ENCODE results near the gene GCN1.

Gene GCN1

GRCh38 chr12:120098756-120099470 is 95.6 kb downstream of the GCN1 start:
- H3K4me3 ChIP-seq (ENCODE audit: low read depth, low read length): no peak overlapping the region
- TF ChIP-seq CTCF (IDR thresholded peaks at IDR 0.05; ENCODE audit: insufficient read depth, low read depth, low read length, missing control alignments): no peak
- DNase-seq (ENCODE audit: low read depth): no peak

- TF ChIP-seq CTCF (IDR thresholded peaks at IDR 0.05; ENCODE audit: insufficient read depth, low read depth, low read length, missing control alignments): no peak
- H3K4me3 ChIP-seq (ENCODE audit: low read depth, low read length): no peak overlapping the region
- DNase-seq (ENCODE audit: low read depth): no peak
These were observed 97.8 kb downstream of the GCN1 start for GRCh38 chr12:120096671-120097202.

- H3K4me3 ChIP-seq (ENCODE audit: low read depth, low read length): no peak overlapping the region
- no peak for TF ChIP-seq CTCF (IDR thresholded peaks at IDR 0.05; ENCODE audit: insufficient read depth, low read depth, low read length, missing control alignments)
These were observed 98.8 kb downstream of the GCN1 start for GRCh38 chr12:120095736-120096135.

GRCh38 chr12:120095331-120095730 is 99.2 kb downstream of the GCN1 start:
- TF ChIP-seq CTCF (IDR thresholded peaks at IDR 0.05; ENCODE audit: insufficient read depth, low read depth, low read length, missing control alignments): no peak
- H3K4me3 ChIP-seq (ENCODE audit: low read depth, low read length): no peak overlapping the region
- DNase-seq (ENCODE audit: low read depth): no peak

More at GRCh38 chr12:120095736-120096135, 98.8 kb downstream of the GCN1 start:
- no peak for DNase-seq (ENCODE audit: low read depth)

GRCh38 chr12:120094485-120094884 is 100.0 kb downstream of the GCN1 start:
- no peak for DNase-seq (ENCODE audit: low read depth)
- no peak for TF ChIP-seq CTCF (IDR thresholded peaks at IDR 0.05; ENCODE audit: insufficient read depth, low read depth, low read length, missing control alignments)
- H3K4me3 ChIP-seq (ENCODE audit: low read depth, low read length): no peak overlapping the region

GRCh38 chr12:120093592-120094355 is 100.7 kb downstream of the GCN1 start:
- no peak overlapping the region for H3K4me3 ChIP-seq (ENCODE audit: low read depth, low read length)
- DNase-seq (ENCODE audit: low read depth): no peak
- no peak for TF ChIP-seq CTCF (IDR thresholded peaks at IDR 0.05; ENCODE audit: insufficient read depth, low read depth, low read length, missing control alignments)

All from GM12865 (cell line).